ENCODE measurements around the gene RAB5B.

Gene RAB5B

GRCh38 chr12:55973599-55974307, at the start of gene RAB5B:
Gene RAB5B, plus strand, starts transcription at chr12:55974078. Its CDS starts 12,883 bp downstream, at chr12:55986961.
- TF ChIP-seq CTCF (IDR thresholded peaks at IDR 0.05): no peak

- no peak for TF ChIP-seq CTCF (IDR thresholded peaks at IDR 0.05)
Measured at GRCh38 chr12:55925371-55925770, 48.5 kb upstream of the RAB5B start.

- TF ChIP-seq CTCF (IDR thresholded peaks at IDR 0.05): no peak
Measured at GRCh38 chr12:55925870-55926737, 47.8 kb upstream of the RAB5B start.

GRCh38 chr12:55926738-55927587, 46.9 kb upstream of the RAB5B start:
- peak; percentile 85 for TF ChIP-seq CTCF (IDR thresholded peaks at IDR 0.05)

- no peak for TF ChIP-seq CTCF (IDR thresholded peaks at IDR 0.05)
Measured at GRCh38 chr12:55927588-55928502, 46.0 kb upstream of the RAB5B start, which contains the start of gene PYM1. Gene PYM1, minus strand, starts transcription at chr12:55927894. Its CDS starts 133 bp downstream, at chr12:55927761.

GRCh38 chr12:55929306-55929791, 44.5 kb upstream of the RAB5B start:
- TF ChIP-seq CTCF (IDR thresholded peaks at IDR 0.05): no peak
